A549 (cell line): Measurements from ENCODE around the gene AEBP1. TPM values are rescaled to one million over a fixed set of nuclear protein-coding genes. Genes with fewer than 3 reads are reported as not detected.

Experiments
- ATAC-seq, 2 experiments: fragments of 200-7000 bp in 1 of 2; fragments of >200 bp in 1 of 2; cut with Nextera tagmentation in 1 of 2; cut with Tn5 transposase in 1 of 2; 3 replicates each; pipeline versions ENCODE4 v1.8.0 to v1.9.1; 2018 to 2020; ENCODE audit warnings: mild to moderate bottlenecking in 1 of 2, moderate library complexity in 1 of 2
- CTCF ChIA-PET: fragments of 300-600 bp; sonication (Branson Sonifier 250); formaldehyde crosslinking; extraction: SDS; loops from one replicate; lab custom pipeline; 2021; ENCODE audit warnings: antibody characterized with exemption, inconsistent platforms; lab: Yijun Ruan, JAX
- POLR2A ChIA-PET: fragments of 350-600 bp; formaldehyde crosslinking; extraction: SDS; loops from one replicate; lab custom pipeline; 2021; ENCODE audit warnings: antibody characterized with exemption, inconsistent platforms; lab: Yijun Ruan, JAX
- DNase-seq, 2 experiments: peaks; one replicate each; pipeline versions ENCODE4 v3.0.0 to v3.0.0-alpha.2; 2011 to 2016; ENCODE audit warnings: low read depth in 1 of 2, low spot score in 1 of 2
- FAIRE-seq: peaks from 2 replicates; lab custom pipeline; 2011; peaks lifted over from hg19 to GRCh38; lab: Jason Lieb, UNC
- H3K27ac ChIP-seq, 2 experiments: fragments of >200 bp; sonication (Bioruptor Twin); formaldehyde crosslinking; 3 replicates each; pipeline ENCODE4 v1.5.1; 2016 to 2017
- H3K4me1 ChIP-seq: fragments of >200 bp; sonication (Bioruptor Twin); formaldehyde crosslinking; 3 replicates; pipeline ENCODE4 v1.6.1; 2016
- H3K4me2 ChIP-seq: fragments of >200 bp; sonication (Bioruptor Twin); formaldehyde crosslinking; 3 replicates; pipeline ENCODE4 v1.6.1; 2016
- H3K4me3 ChIP-seq: fragments of >200 bp; sonication (Bioruptor Twin); formaldehyde crosslinking; 3 replicates; pipeline ENCODE4 v1.5.1; 2016
- H3K9me3 ChIP-seq: fragments of >200 bp; sonication (Bioruptor Twin); formaldehyde crosslinking; 3 replicates; pipeline ENCODE4 v1.6.1; 2016
- CBX8 ChIP-seq: fragments of 200-600 bp; sonication (generic); IDR thresholded peaks from 2 replicates; pipeline ENCODE4 v1.6.1; 2016
- CHD2 ChIP-seq: fragments of 150-350 bp; IDR thresholded peaks from 2 replicates; pipeline ENCODE4 v1.6.1; 2014; ENCODE audit warnings: low read length; ENCODE audit not compliant: partially characterized antibody
- CHD4 ChIP-seq: fragments of 200-600 bp; sonication (generic); IDR thresholded peaks from 2 replicates; pipeline ENCODE4 v1.6.1; 2016; ENCODE audit warnings: antibody characterized with exemption, mild to moderate bottlenecking, borderline replicate concordance
- E2F6 ChIP-seq: IDR thresholded peaks from 2 replicates; pipeline ENCODE4 v1.6.1; 2012; ENCODE audit warnings: low read depth, borderline replicate concordance
- EHF ChIP-seq: fragments of 250-450 bp; sonication (Bioruptor Pico); IDR thresholded peaks from 2 replicates; pipeline ENCODE4 v1.5.0; 2020; ENCODE audit warnings: mild to moderate bottlenecking
- FOSL2 ChIP-seq, 2 experiments: fragments of 450-650 bp in 1 of 2; fragments of >200 bp in 1 of 2; sonication (Bioruptor Twin) in 1 of 2; formaldehyde crosslinking; IDR thresholded peaks; 2 replicates each; pipeline versions ENCODE4 v1.5.0 to v1.6.1; 2016 to 2020; ENCODE audit warnings: mild to moderate bottlenecking in 1 of 2, moderate library complexity in 1 of 2
- GATA3 ChIP-seq: IDR thresholded peaks from 2 replicates; pipeline ENCODE4 v1.6.1; 2012; ENCODE audit warnings: borderline replicate concordance
- HOXA7 ChIP-seq: fragments of 250-450 bp; sonication (Bioruptor Pico); IDR thresholded peaks from 2 replicates; pipeline ENCODE4 v1.5.0; 2020; ENCODE audit warnings: mild to moderate bottlenecking, moderate library complexity
- HOXB5 ChIP-seq: fragments of 250-450 bp; sonication (Bioruptor Pico); IDR thresholded peaks from 2 replicates; pipeline ENCODE4 v1.5.0; 2020; ENCODE audit warnings: mild to moderate bottlenecking, moderate library complexity
- KDM1A ChIP-seq: fragments of 200-600 bp; sonication (generic); IDR thresholded peaks from 2 replicates; pipeline ENCODE4 v1.6.1; 2016; ENCODE audit warnings: low read depth, mild to moderate bottlenecking
- KDM5A ChIP-seq: fragments of 200-600 bp; sonication (generic); IDR thresholded peaks from 2 replicates; pipeline ENCODE4 v1.6.1; 2016; ENCODE audit warnings: antibody characterized with exemption, mild to moderate bottlenecking
- MAFK ChIP-seq: fragments of 450-650 bp; IDR thresholded peaks from 2 replicates; pipeline ENCODE4 v1.6.1; 2014; ENCODE audit not compliant: partially characterized antibody
- NPAS2 ChIP-seq: fragments of 250-450 bp; sonication (Bioruptor Pico); IDR thresholded peaks from 2 replicates; pipeline ENCODE4 v1.8.0; 2022; ENCODE audit warnings: mild to moderate bottlenecking, moderate library complexity, borderline replicate concordance
- POLR2A ChIP-seq: IDR thresholded peaks from 2 replicates; pipeline ENCODE4 v1.6.1; 2012; ENCODE audit warnings: mild to moderate bottlenecking, low read length
- RAD21 ChIP-seq, 2 experiments: fragments of >200 bp in 1 of 2; sonication (Bioruptor Twin) in 1 of 2; formaldehyde crosslinking in 1 of 2; IDR thresholded peaks in 1 of 2; conservative IDR thresholded peaks in 1 of 2; 2 replicates in 1 of 2; 3 replicates in 1 of 2; pipeline ENCODE4 v1.6.1; 2012 to 2018; ENCODE audit warnings: inconsistent platforms in 1 of 2
- RCOR1 ChIP-seq: fragments of 150-350 bp; IDR thresholded peaks from 2 replicates; pipeline ENCODE4 v1.6.1; 2014; ENCODE audit warnings: antibody characterized with exemption, low read length, low read depth
- SMC3 ChIP-seq: fragments of >200 bp; sonication (Bioruptor Twin); formaldehyde crosslinking; IDR thresholded peaks from 3 replicates; pipeline ENCODE4 v1.6.1; 2018; ENCODE audit warnings: inconsistent platforms
- ZC3H11A ChIP-seq: fragments of 450-650 bp; IDR thresholded peaks from 2 replicates; pipeline ENCODE4 v1.6.1; 2014; ENCODE audit warnings: antibody characterized with exemption, mild to moderate bottlenecking
- ZFP36 ChIP-seq: fragments of 450-650 bp; IDR thresholded peaks from 2 replicates; pipeline ENCODE4 v1.6.1; 2014; ENCODE audit warnings: borderline replicate concordance; ENCODE audit not compliant: partially characterized antibody
- WGBS: methylation state at CpG from one replicate; pipeline ENCODE4 v1.1.6; 2017; ENCODE audit errors: missing lambda C conversion rate; 5-methylcytosine and 5-hydroxymethylcytosine counted together
- polyA plus RNA-seq, 4 experiments: library from polyadenylated mRNA; depleted of rRNA in 3 of 4; stranded (reverse); fragments of >200 nt; fragmentation: RNase III in 1 of 4; extraction: RNeasy Plus Mini Kit Qiagen cat#74134 plus additional on column Dnase treatment in 1 of 4; gene quantifications; 2 replicates in 3 of 4; 3 replicates in 1 of 4; pipeline ENCODE4 v1.2.3, GENCODE V29; 2011 to 2017
- TF ChIP-seq, protein P1 (sequence below): fragments of >200 bp; sonication (Bioruptor Twin); formaldehyde crosslinking; IDR thresholded peaks from 3 replicates; pipeline ENCODE4 v1.6.1; 2016
- TF ChIP-seq, protein P2 (sequence below): IDR thresholded peaks from 2 replicates; pipeline ENCODE4 v1.6.1; 2012
- TF ChIP-seq, protein P3 (sequence below): fragments of 150-350 bp; IDR thresholded peaks from 2 replicates; pipeline ENCODE4 v1.6.1; 2014; ENCODE audit warnings: low read depth, mild to moderate bottlenecking, low read length

The AEBP1 gene
- polyA plus RNA-seq, 2 of the 4 experiments (the other 2 are of a cell fraction), result not detected

- TF ChIP-seq FOSL2 (IDR thresholded peaks at IDR 0.05) (no peak), FOSL2 (CRISPR knock-in tag; IDR thresholded peaks at IDR 0.05) (no peak), SMC3 (no peak), RAD21 (conservative IDR thresholded peaks at IDR 0.05 in 1 of 2, IDR thresholded peaks at IDR 0.05 in 1 of 2) (no peak), HOXA7 (no peak), POLR2A (no peak), E2F6 (no peak), MAFK (no peak), RCOR1 (no peak), HOXB5 (no peak), CHD2 (no peak), CBX8 (no peak), ZFP36 (no peak), KDM5A (no peak), ZC3H11A (no peak), EHF (CRISPR knock-in tag) (no peak), KDM1A (no peak)
- TF ChIP-seq, protein P1, sequence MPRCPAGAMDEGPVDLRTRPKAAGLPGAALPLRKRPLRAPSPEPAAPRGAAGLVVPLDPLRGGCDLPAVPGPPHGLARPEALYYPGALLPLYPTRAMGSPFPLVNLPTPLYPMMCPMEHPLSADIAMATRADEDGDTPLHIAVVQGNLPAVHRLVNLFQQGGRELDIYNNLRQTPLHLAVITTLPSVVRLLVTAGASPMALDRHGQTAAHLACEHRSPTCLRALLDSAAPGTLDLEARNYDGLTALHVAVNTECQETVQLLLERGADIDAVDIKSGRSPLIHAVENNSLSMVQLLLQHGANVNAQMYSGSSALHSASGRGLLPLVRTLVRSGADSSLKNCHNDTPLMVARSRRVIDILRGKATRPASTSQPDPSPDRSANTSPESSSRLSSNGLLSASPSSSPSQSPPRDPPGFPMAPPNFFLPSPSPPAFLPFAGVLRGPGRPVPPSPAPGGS, result no peak
- TF ChIP-seq, protein P2, sequence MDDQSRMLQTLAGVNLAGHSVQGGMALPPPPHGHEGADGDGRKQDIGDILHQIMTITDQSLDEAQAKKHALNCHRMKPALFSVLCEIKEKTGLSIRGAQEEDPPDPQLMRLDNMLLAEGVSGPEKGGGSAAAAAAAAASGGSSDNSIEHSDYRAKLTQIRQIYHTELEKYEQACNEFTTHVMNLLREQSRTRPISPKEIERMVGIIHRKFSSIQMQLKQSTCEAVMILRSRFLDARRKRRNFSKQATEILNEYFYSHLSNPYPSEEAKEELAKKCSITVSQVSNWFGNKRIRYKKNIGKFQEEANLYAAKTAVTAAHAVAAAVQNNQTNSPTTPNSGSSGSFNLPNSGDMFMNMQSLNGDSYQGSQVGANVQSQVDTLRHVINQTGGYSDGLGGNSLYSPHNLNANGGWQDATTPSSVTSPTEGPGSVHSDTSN, result no peak
- TF ChIP-seq, all 56 proteins: peak for 0
- ChIA-PET CTCF (interaction anchor here (1.0 to 1.5 kb wide), 2 partner anchors 11 to 64 kb away, joined by 3 read pairs; partner anchors contain the start of gene YKT6), POLR2A (interaction anchor here (0.6 kb wide), 1 partner anchor 885 kb away, joined by 3 read pairs; no protein-coding TSS in a partner anchor)
- Histone ChIP-seq H3K4me2 (no peak overlapping the region), H3K4me1 (no peaks in the 10 kb centered on the region), H3K27ac (no peak overlapping the region), H3K9me3 (no peaks in the 10 kb centered on the region), H3K4me3 (no peak overlapping the region)
- 69% methylated on average over 5 of the region's 5 CpGs for WGBS
- FAIRE-seq (no peak), DNase-seq (no peak), ATAC-seq (no peak)
These were observed 32.6 kb downstream of the AEBP1 start for GRCh38 chr7:44136731-44137130.

DNA sequence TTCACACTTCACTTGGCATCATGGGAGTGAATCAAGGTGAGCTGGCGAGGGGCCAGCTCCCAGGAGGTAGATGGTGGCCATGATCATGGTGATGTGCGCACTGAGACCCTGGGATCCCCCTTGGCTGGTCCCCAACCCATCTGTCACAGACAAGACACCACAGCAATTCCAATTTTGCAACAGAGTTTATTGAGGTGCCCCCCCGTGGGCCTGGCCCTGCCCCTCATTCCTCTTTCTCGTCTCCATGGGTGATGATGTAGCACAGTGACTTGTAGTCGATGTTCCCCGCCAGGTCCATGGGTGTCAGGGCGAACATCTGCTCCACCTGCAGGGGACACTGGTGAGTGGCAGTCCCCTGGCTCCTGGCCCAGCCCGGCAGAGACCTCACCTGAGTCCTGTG is 34.6 kb downstream of the AEBP1 start:
- ATAC-seq (0 out of 6 replicates have a peak, but pooled peaks of 1 of the 2 experiments have one; percentile 29), DNase-seq (no peak), FAIRE-seq (no peak)
- ChIA-PET POLR2A (no interaction called here), CTCF (interaction anchor here (0.6 to 1.3 kb wide), 3 partner anchors 11 to 58 kb away, joined by 3 to 4 read pairs (median 4); partner anchors contain the start of gene POLD2)
- no peak overlapping the region for H3K4me3 ChIP-seq
- no peaks in the 10 kb centered on the region for H3K9me3 ChIP-seq
- no peak overlapping the region for H3K27ac ChIP-seq
- H3K4me2 ChIP-seq, result no peak overlapping the region
- no peaks in the 10 kb centered on the region for H3K4me1 ChIP-seq
- TF ChIP-seq FOSL2 (IDR thresholded peaks at IDR 0.05), result no peak
- TF ChIP-seq FOSL2 (CRISPR knock-in tag; IDR thresholded peaks at IDR 0.05), result no peak
- no peak for TF ChIP-seq RAD21 (conservative IDR thresholded peaks at IDR 0.05 in 1 of 2, IDR thresholded peaks at IDR 0.05 in 1 of 2)
- no peak for TF ChIP-seq GATA3
- TF ChIP-seq, protein P3, sequence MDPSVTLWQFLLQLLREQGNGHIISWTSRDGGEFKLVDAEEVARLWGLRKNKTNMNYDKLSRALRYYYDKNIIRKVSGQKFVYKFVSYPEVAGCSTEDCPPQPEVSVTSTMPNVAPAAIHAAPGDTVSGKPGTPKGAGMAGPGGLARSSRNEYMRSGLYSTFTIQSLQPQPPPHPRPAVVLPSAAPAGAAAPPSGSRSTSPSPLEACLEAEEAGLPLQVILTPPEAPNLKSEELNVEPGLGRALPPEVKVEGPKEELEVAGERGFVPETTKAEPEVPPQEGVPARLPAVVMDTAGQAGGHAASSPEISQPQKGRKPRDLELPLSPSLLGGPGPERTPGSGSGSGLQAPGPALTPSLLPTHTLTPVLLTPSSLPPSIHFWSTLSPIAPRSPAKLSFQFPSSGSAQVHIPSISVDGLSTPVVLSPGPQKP, result no peak
- TF ChIP-seq NPAS2 (CRISPR knock-in tag), result no peak
- TF ChIP-seq CHD4, result no peak
- WGBS, result 57% methylated on average over 8 of the region's 8 CpGs
